A549 (cell line): ENCODE data around the gene PCNX2.

Source experiments
- EP300 ChIP-seq, 2 experiments: fragments of >200 bp; sonication (Bioruptor Twin); formaldehyde crosslinking; IDR thresholded peaks; 2 replicates in 1 of 2; 3 replicates in 1 of 2; pipeline ENCODE4 v1.6.1; 2016 to 2017
- HEYL ChIP-seq: fragments of 250-450 bp; sonication (Bioruptor Pico); IDR thresholded peaks from 2 replicates; pipeline ENCODE4 v1.8.0; 2021; ENCODE audit warnings: mild to moderate bottlenecking, moderate library complexity
- POLR2A ChIP-seq: IDR thresholded peaks from 2 replicates; pipeline ENCODE4 v1.6.1; 2012; ENCODE audit warnings: mild to moderate bottlenecking, low read length
- POLR2AphosphoS2 ChIP-seq: conservative IDR thresholded peaks from 2 replicates; pipeline ENCODE4 v1.6.1; 2012; ENCODE audit warnings: low read length, improper control_type of control experiment, inconsistent platforms
- RARB ChIP-seq: fragments of 250-450 bp; sonication (Bioruptor Pico); IDR thresholded peaks from 2 replicates; pipeline ENCODE4 v1.8.0; 2021; ENCODE audit warnings: mild to moderate bottlenecking, moderate library complexity
- TF ChIP-seq, protein P1 (sequence below): fragments of >200 bp; sonication (Bioruptor Twin); formaldehyde crosslinking; IDR thresholded peaks from 3 replicates; pipeline ENCODE4 v1.5.1; 2016
- TF ChIP-seq, protein P2 (sequence below): fragments of 450-650 bp; IDR thresholded peaks from 2 replicates; pipeline ENCODE4 v1.6.1; 2014; ENCODE audit warnings: antibody characterized with exemption
- TF ChIP-seq, protein P3 (sequence below): fragments of 150-350 bp; IDR thresholded peaks from 2 replicates; pipeline ENCODE4 v1.6.1; 2014; ENCODE audit warnings: low read depth, mild to moderate bottlenecking, low read length

DNA sequence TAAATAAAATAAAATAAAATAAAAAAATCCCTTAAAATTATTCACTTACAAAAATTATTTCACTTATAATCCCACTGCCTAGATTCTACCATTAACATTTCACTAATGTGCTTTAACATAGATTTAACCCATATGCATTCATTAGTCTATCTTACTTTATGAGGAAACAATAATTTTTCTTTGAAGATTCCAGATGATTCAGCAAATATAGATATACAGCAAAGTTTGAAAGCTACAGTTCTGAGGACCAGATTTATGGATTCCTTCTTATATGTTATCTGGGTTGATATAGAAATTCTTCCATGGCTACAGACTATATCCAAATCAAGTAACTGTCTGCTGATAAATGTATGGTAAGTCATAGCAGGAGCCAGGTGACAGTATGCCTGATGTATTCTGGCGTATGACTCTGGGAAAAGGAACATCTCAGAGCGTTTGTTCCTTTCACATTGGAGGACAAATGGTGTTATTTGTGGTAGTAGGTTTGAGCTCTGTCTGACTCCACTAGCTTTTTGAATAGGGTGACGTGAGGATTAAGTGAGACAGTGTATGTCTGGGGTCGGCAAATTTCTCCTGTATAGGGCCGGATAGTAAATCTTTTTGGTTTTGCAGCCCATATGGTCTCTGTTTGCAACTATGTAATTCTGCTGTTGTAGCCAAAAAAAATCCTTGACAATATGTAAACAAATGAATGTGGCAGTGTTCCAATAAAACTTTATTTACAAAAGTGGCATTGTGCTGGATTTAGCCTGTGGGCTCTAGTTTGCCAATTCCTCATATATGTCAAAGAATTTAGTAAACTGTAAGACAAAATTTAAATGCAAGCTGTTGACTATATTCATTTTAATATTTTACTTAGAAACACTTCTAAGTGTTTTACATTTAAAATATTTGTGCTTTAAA, 41.3 kb upstream of the PCNX2 start:
- TF ChIP-seq, protein P1, sequence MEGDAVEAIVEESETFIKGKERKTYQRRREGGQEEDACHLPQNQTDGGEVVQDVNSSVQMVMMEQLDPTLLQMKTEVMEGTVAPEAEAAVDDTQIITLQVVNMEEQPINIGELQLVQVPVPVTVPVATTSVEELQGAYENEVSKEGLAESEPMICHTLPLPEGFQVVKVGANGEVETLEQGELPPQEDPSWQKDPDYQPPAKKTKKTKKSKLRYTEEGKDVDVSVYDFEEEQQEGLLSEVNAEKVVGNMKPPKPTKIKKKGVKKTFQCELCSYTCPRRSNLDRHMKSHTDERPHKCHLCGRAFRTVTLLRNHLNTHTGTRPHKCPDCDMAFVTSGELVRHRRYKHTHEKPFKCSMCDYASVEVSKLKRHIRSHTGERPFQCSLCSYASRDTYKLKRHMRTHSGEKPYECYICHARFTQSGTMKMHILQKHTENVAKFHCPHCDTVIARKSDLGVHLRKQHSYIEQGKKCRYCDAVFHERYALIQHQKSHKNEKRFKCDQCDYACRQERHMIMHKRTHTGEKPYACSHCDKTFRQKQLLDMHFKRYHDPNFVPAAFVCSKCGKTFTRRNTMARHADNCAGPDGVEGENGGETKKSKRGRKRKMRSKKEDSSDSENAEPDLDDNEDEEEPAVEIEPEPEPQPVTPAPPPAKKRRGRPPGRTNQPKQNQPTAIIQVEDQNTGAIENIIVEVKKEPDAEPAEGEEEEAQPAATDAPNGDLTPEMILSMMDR = no peak
- TF ChIP-seq, protein P2, sequence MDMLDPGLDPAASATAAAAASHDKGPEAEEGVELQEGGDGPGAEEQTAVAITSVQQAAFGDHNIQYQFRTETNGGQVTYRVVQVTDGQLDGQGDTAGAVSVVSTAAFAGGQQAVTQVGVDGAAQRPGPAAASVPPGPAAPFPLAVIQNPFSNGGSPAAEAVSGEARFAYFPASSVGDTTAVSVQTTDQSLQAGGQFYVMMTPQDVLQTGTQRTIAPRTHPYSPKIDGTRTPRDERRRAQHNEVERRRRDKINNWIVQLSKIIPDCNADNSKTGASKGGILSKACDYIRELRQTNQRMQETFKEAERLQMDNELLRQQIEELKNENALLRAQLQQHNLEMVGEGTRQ = no peak
- no peak for TF ChIP-seq POLR2AphosphoS2
- no peak for TF ChIP-seq POLR2A
- no peak for TF ChIP-seq HEYL (CRISPR knock-in tag)
- TF ChIP-seq RARB = no peak
- TF ChIP-seq, protein P3, sequence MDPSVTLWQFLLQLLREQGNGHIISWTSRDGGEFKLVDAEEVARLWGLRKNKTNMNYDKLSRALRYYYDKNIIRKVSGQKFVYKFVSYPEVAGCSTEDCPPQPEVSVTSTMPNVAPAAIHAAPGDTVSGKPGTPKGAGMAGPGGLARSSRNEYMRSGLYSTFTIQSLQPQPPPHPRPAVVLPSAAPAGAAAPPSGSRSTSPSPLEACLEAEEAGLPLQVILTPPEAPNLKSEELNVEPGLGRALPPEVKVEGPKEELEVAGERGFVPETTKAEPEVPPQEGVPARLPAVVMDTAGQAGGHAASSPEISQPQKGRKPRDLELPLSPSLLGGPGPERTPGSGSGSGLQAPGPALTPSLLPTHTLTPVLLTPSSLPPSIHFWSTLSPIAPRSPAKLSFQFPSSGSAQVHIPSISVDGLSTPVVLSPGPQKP = no peak
- no peak for TF ChIP-seq EP300 (IDR thresholded peaks at IDR 0.05)
